ENCODE results near the gene GAREM1. TPM values are rescaled to one million over a fixed set of nuclear protein-coding genes. Genes with fewer than 3 reads are reported as not detected.

The GAREM1 gene
- total and polyA plus RNA-seq, 2 of the 8 experiments (the other 6 are each of a cell fraction or from before 2014, with no cell fraction given), result 3.6 to 9.2 TPM

DNA sequence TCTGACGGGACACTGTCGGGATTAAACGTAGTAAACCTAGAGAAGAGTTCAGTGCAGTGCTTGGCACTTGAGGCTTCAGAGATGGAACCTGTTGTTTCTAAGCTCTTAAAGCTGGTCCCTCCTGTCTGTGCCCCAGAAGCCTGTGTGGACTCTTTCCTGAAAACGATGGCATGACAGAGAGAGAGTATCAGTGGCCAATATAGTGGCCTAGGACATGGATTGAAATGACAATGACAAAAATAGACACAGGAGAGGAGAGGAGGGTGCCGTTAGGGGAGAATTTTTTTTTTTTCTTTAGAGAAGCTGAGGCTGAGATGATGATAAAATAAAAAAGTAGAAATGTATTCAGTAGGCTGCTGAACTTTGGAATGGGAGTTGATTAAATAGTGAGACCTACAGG is 138.0 kb downstream of the GAREM1 start:
- H4K8ac ChIP-seq (ENCODE audit: extremely low read depth, insufficient read depth, low read length), result no peak overlapping the region
- H3K23ac ChIP-seq (ENCODE audit: insufficient read length), result no peak overlapping the region
- H3K18ac ChIP-seq (ENCODE audit: extremely low read depth, low read length), result no peak overlapping the region
- H2BK12ac ChIP-seq (ENCODE audit: low read depth, low read length), result no peak overlapping the region
- H3K4me1 ChIP-seq (replicated peaks in 1 of 4; ENCODE audit: control insufficient read depth in 3 of 4, insufficient read depth in 4 of 4, low read length in 3 of 4), result no peaks in the 10 kb centered on the region
- no peak overlapping the region for H2BK5ac ChIP-seq (ENCODE audit: low read depth, low read length)
- POLR2A ChIA-PET (ENCODE audit: partially characterized antibody), result no interaction called here
- no peak overlapping the region for H3K4ac ChIP-seq (replicated peaks; ENCODE audit: insufficient read length, low read depth, low read length)
- no peaks in the 10 kb centered on the region for H3K9me3 ChIP-seq (ENCODE audit: insufficient read depth in 2 of 2, low read depth in 1 of 2, low read length in 1 of 2)
- no peaks in the 10 kb centered on the region for H3K23me2 ChIP-seq (ENCODE audit: low read depth, low read length)
- no peak overlapping the region for H3K14ac ChIP-seq (ENCODE audit: insufficient read length)
- H2BK15ac ChIP-seq (ENCODE audit: low read length), result no peak overlapping the region
- H4K5ac ChIP-seq (ENCODE audit: insufficient read length, low read depth, low read length), result no peak overlapping the region
- H2AFZ ChIP-seq (ENCODE audit: low read length), result no peak overlapping the region
- H3K4me3 ChIP-seq (ENCODE audit: extremely low read depth in 1 of 4, insufficient read depth in 2 of 4, low read depth in 3 of 4, low read length in 4 of 4), result no peak overlapping the region
- TF ChIP-seq, protein P1, sequence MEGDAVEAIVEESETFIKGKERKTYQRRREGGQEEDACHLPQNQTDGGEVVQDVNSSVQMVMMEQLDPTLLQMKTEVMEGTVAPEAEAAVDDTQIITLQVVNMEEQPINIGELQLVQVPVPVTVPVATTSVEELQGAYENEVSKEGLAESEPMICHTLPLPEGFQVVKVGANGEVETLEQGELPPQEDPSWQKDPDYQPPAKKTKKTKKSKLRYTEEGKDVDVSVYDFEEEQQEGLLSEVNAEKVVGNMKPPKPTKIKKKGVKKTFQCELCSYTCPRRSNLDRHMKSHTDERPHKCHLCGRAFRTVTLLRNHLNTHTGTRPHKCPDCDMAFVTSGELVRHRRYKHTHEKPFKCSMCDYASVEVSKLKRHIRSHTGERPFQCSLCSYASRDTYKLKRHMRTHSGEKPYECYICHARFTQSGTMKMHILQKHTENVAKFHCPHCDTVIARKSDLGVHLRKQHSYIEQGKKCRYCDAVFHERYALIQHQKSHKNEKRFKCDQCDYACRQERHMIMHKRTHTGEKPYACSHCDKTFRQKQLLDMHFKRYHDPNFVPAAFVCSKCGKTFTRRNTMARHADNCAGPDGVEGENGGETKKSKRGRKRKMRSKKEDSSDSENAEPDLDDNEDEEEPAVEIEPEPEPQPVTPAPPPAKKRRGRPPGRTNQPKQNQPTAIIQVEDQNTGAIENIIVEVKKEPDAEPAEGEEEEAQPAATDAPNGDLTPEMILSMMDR (IDR thresholded peaks at IDR 0.05; ENCODE audit: control extremely low read depth in 1 of 3, insufficient read depth in 1 of 3, low read depth in 1 of 3, low read length in 3 of 3), result no peak
- TF ChIP-seq RFX5 (IDR thresholded peaks at IDR 0.05; ENCODE audit: borderline replicate concordance, low read depth, low read length) (no peak), KDM1A (IDR thresholded peaks at IDR 0.05; ENCODE audit: borderline replicate concordance, low read length) (no peak), RAD21 (IDR thresholded peaks at IDR 0.05 in 1 of 2, conservative IDR thresholded peaks at IDR 0.05 in 1 of 2; ENCODE audit: low read depth in 2 of 2, low read length in 2 of 2) (no peak), CREB1 (IDR thresholded peaks at IDR 0.05) (no peak), TEAD4 (IDR thresholded peaks at IDR 0.05; ENCODE audit: low read depth, low read length) (no peak), SAP30 (IDR thresholded peaks at IDR 0.05; ENCODE audit: insufficient read depth, insufficient replicate concordance, low read length) (no peak)
- H3K79me1 ChIP-seq (ENCODE audit: low read depth, low read length), result no peaks in the 10 kb centered on the region
- no peak overlapping the region for H4K91ac ChIP-seq (replicated peaks; ENCODE audit: insufficient read length, low read length)
- no peak overlapping the region for H3K27ac ChIP-seq (ENCODE audit: low read depth, low read length)
- FAIRE-seq (no peak), DNase-seq (ENCODE audit: low read depth in 1 of 2, low spot score in 2 of 2) (no peak)
- H4K20me1 ChIP-seq (replicated peaks in 1 of 2; ENCODE audit: control insufficient read depth in 1 of 2, insufficient read depth in 2 of 2, low read length in 2 of 2), result no peaks in the 10 kb centered on the region
- CTCF ChIA-PET (ENCODE audit: partially characterized antibody), result no interaction called here
- WGBS, 2 experiments (ENCODE audit: extremely low coverage in 1 of 2, insufficient coverage in 1 of 2, insufficient read length in 1 of 2, insufficient replicate concordance in 2 of 2, low coverage in 1 of 2, low lambda C conversion rate in 2 of 2, missing lambda C conversion rate in 1 of 2), result 92% methylated on average over 5 of the region's 5 CpGs; no CpG with 5 or more reads in 1 of the 2 experiments
- no peaks in the 10 kb centered on the region for H3K79me2 ChIP-seq (ENCODE audit: control insufficient read depth in 1 of 2, insufficient read depth in 2 of 2, low read length in 2 of 2)
- no peak overlapping the region for H2BK20ac ChIP-seq (ENCODE audit: low read length)
- no peak overlapping the region for H3K4me2 ChIP-seq (ENCODE audit: insufficient read depth in 1 of 2, low read depth in 2 of 2, low read length in 2 of 2)
- no peak overlapping the region for H2BK120ac ChIP-seq (replicated peaks; ENCODE audit: low read depth, low read length)
- no peaks in the 10 kb centered on the region for H3K27me3 ChIP-seq (replicated peaks in 1 of 4; ENCODE audit: control insufficient read depth in 3 of 4, extremely low read depth in 1 of 4, insufficient read depth in 3 of 4, low read length in 3 of 4)
- no peak overlapping the region for H3K56ac ChIP-seq (replicated peaks; ENCODE audit: insufficient read length, low read depth, low read length)
- no peak overlapping the region; the same call in 1 of the 2 replicates for H2AK5ac ChIP-seq (ENCODE audit: low read depth, low read length)
- H3K36me3 ChIP-seq (ENCODE audit: control insufficient read depth in 2 of 4, insufficient read depth in 4 of 4, low read length in 3 of 4), result no peaks in the 10 kb centered on the region
- no peak overlapping the region for H3K9ac ChIP-seq (replicated peaks in 1 of 4; ENCODE audit: extremely low read depth in 1 of 4, low read depth in 3 of 4, low read length in 3 of 4)

Measured in H1 (cell line).